Nephron progenitor cell (in vitro differentiated cells): ENCODE measurements around the gene NRCAM.

Source experiments
- DNase-seq: peaks from one replicate; pipeline ENCODE4 v3.0.0; 2021
- H3K27ac Mint-ChIP-seq: 2 replicates; pipeline ENCODE4 v1.8.0; 2021; ENCODE audit warnings: mild to moderate bottlenecking, moderate library complexity, mixed read lengths
- H3K27me3 Mint-ChIP-seq: 2 replicates; pipeline ENCODE4 v1.8.0; 2021; ENCODE audit warnings: mild to moderate bottlenecking, low read depth, mixed read lengths; ENCODE audit not compliant: poor library complexity
- H3K36me3 Mint-ChIP-seq: 2 replicates; pipeline ENCODE4 v1.8.0; 2021; ENCODE audit warnings: low read depth, mixed read lengths
- H3K4me1 Mint-ChIP-seq: 2 replicates; pipeline ENCODE4 v1.8.0; 2021; ENCODE audit warnings: mixed read lengths
- H3K4me3 Mint-ChIP-seq: 2 replicates; pipeline ENCODE4 v1.8.0; 2021; ENCODE audit warnings: mild to moderate bottlenecking, moderate library complexity, mixed read lengths
- H3K9me3 Mint-ChIP-seq: 2 replicates; pipeline ENCODE4 v1.8.0; 2021; ENCODE audit warnings: mild to moderate bottlenecking, moderate library complexity, mixed read lengths
- CTCF ChIP-seq: fragments of 200-600 bp; sonication (generic); IDR thresholded peaks from 2 replicates; pipeline ENCODE4 v1.5.0; 2021; ENCODE audit warnings: antibody characterized with exemption

NRCAM gene

DNA sequence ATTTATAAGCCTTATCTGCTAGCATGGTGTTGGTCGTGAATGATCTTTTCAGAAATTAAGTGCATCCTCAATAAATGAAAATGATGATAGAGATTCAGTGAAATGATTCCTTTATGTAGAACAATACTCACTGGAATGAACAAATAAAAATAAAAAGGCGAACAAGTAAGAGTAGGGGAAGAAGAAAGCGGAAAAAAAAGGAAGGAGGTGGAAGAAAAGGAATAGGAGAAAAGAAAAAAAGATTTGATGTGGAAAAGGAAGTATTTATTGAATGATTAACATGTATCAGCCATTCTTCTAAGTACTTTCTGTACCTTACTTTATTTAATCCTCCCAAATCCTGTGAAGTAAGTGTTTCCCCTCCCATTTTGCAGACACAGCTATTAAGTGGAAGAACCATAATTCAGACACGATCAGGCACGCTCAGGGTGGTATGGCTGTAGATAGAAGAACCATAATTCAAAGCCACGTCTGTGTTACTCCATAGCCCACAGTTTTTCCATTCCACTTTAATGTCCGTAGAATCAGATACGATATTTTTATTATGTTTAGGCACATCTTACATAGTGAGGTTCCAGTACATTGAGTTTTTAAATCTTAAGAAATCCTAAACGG is 169.8 kb downstream of the NRCAM start:
- H3K4me1 Mint-ChIP-seq, result peaks cover 8% of the 10 kb centered on the region

DNA sequence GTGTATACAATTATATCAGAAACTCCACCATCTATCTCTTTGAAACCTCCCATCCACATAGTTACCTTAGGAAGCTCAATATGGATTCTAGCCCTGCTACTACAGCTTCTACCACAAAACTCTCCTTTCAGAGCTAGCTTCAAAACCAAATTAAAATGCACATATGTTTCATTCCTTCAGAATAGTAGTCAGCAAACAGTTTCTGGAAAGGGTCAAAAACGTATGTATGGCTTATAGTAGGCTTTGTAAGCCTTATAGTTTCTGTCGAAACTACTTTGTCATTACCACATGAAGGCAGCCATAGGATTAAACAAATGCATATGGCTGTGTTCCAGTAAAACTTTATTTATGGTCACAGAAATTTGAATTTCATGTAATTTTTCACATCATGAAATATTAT is 170.5 kb downstream of the NRCAM start:
- no peaks in the 10 kb centered on the region for H3K36me3 Mint-ChIP-seq
- peaks cover 16% of the 10 kb centered on the region for H3K27me3 Mint-ChIP-seq
- no peak overlapping the region for H3K27ac Mint-ChIP-seq
- H3K4me1 Mint-ChIP-seq, result peaks cover 6% of the 10 kb centered on the region
- H3K9me3 Mint-ChIP-seq, result no peaks in the 10 kb centered on the region
- no peak overlapping the region for H3K4me3 Mint-ChIP-seq
- no peak for DNase-seq
- TF ChIP-seq CTCF, result no peak

More for the DNA sequence above, 169.8 kb downstream of the NRCAM start:
- no peak for TF ChIP-seq CTCF
- H3K9me3 Mint-ChIP-seq, result no peaks in the 10 kb centered on the region
- H3K4me3 Mint-ChIP-seq, result no peak overlapping the region
- no peaks in the 10 kb centered on the region for H3K36me3 Mint-ChIP-seq
- H3K27me3 Mint-ChIP-seq, result peaks cover 16% of the 10 kb centered on the region
- no peak for DNase-seq
- no peak overlapping the region for H3K27ac Mint-ChIP-seq

GRCh38 chr7:108285003-108285368 is 171.2 kb downstream of the NRCAM start:
- TF ChIP-seq CTCF, result no peak
- Mint-ChIP-seq H3K27me3 (peaks cover 16% of the 10 kb centered on the region), H3K4me3 (no peak overlapping the region), H3K4me1 (peaks cover 6% of the 10 kb centered on the region), H3K36me3 (no peaks in the 10 kb centered on the region), H3K9me3 (no peaks in the 10 kb centered on the region), H3K27ac (no peak overlapping the region)
- DNase-seq, result no peak

GRCh38 chr7:108284349-108285002 is 171.8 kb downstream of the NRCAM start:
- Mint-ChIP-seq H3K4me1 (peaks cover 6% of the 10 kb centered on the region), H3K27me3 (peaks cover 16% of the 10 kb centered on the region), H3K27ac (no peak overlapping the region), H3K9me3 (no peaks in the 10 kb centered on the region), H3K4me3 (no peak overlapping the region), H3K36me3 (no peaks in the 10 kb centered on the region)
- TF ChIP-seq CTCF, result no peak
- DNase-seq, result no peak

DNA sequence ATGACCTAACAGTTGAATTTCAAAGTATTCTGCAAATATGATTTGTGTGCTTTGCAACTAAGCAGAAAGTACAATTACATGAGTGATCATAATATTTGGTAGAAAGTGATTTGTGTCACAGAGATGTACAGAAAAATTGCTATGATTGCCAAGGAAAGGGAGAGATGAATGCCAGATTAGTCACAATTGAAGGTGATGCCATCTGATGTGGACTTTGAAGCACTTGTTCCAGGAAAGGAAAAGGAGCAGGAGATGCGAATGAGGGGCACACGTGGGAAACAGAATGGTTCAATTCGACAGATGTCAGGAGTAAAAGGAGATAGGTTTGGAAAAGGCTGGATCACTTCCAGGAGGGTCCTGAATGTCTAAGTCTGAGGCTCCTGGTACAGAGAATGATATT is 173.0 kb downstream of the NRCAM start:
- TF ChIP-seq CTCF, result no peak
- no peak overlapping the region for H3K4me3 Mint-ChIP-seq
- no peaks in the 10 kb centered on the region for H3K9me3 Mint-ChIP-seq
- DNase-seq, result no peak
- no peak overlapping the region for H3K27ac Mint-ChIP-seq
- peaks cover 13% of the 10 kb centered on the region for H3K27me3 Mint-ChIP-seq
- peaks cover 6% of the 10 kb centered on the region for H3K4me1 Mint-ChIP-seq
- no peaks in the 10 kb centered on the region for H3K36me3 Mint-ChIP-seq
